Stimulated activated CD4-positive, alpha-beta T cell treated with anti-CD3 and anti-CD28 coated beads, Interleukin-15, amount 100 ng/mL, for 1 hour (primary cell): ENCODE data around the gene SYT6.

Experiments used
- DNase-seq, 2 donors: peaks; one replicate each; pipeline ENCODE4 v3.0.0-alpha.2; 2020; ENCODE audit warnings: low read depth in 1 of 2, low spot score in 1 of 2

The SYT6 gene

DNA sequence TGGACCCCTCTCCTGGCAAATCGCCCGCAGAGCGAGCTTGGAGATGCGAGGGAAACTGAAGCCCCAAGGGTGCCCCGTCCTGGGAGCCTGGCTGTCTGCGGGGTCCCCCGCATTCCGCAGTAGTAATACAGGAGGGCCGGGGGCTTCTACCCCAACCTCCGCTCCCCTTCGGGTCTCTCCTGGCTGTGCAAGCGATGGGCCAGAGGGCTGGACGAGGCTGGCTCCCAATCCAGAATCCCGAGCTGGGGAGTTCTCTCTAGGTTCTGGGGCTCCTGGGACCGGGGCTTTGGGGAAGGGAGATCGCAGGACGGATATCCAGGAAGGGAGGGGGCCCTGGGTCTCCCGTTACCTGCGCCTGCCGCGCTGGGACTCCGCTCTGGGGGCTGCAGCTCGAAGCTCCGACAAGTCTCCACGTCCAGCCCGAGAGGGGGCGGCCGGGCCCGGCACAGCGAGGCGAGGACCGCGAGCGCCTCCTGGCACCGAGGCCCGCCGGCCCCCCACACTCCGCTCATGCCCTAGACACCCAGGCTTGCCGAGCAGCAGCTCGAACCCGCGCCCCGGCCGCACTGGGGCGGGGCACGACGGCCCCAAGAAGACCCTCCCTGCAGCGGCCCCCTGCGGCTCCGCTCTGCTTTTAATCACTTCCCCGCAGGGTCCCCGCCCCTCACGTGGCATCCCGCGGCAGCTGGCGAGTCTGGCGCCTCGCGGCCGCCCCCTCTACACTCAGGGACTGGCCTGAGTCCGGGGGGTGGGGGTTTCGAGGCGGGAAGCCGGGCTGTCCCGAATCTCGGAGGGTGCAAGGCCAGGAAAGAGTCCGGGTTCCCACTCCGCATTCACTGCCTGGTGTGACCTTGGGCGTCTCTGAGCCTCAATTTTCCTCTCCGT, at the start of gene SYT6:
Gene SYT6, minus strand, starts transcription at position 609 of the 885 bp plus-strand sequence. Its CDS starts 97 bp downstream, at position 512.
- no peak for DNase-seq

GRCh38 chr1:114201486-114201885, 47.8 kb upstream of the SYT6 start:
- no peak for DNase-seq

DNA sequence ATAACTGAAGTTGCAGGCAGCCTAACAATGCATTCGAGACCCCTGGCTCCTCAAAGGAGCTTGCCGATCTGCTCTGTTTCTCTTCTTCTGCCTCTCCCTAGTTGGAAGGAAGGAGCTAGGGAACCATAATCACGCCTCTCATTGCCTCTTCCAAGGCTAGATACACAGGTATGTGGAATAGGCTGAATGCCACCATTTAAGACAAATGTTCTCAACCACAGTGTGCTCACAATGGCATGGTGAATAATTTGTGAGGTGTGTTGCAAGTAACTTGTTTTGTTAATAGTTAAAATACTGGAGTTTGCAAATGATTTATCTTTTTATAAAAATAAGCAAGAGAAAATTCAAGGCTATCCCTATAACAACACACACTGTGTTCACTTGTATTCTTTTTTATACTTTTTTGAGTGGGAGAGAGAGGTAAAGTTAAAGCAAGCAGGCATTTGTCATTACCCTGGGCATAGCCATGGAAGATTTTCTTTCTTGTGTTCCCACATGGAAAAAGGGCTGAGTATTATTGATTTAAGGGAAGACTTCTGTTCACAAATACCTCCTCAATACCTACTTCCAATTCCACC, 45.4 kb upstream of the SYT6 start:
- DNase-seq = no peak

DNA sequence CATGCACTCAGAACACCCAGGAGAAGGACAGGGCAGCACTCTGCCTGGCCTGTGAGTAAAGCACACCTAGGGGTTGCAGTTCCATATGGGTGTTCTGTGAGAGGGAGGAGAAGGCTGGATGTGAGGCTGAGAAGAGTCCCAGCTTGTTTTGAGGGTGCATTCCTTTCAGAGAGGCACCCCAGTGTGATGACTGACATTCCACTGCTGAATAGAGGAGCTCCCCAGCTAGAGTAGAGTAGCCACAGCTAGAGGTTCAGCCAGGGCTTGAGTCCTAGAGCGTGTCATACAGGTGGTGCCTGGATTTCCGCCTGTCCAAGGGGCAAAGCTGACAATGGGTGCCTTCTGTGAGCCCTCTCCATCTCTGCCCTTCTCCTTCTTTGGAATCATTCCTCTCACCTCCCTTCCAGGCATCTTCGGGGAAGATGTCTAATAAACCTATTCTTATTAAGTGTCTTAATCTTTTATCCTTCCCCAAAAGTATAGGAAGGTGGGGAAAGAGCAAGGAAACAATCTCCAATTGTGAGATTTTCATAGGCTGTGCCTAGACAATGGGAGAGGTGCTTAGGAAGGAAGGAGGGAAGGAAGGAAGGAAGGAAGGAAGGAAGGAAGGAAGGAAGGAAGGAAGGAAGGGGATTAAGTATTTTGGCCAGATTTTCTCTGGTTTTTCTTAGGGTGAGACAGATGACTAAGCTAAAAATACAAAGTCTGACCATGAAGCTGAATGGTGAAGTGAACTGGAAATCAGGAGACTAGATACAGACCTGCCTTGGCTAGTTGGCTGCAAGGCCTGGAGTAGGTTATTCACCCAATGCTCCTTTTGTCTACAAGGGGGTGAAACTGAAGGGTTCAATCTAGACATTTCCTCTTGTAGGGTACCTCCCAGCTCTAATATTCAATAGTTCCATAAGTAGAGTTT, 43.6 kb upstream of the SYT6 start:
- DNase-seq = no peak

DNA sequence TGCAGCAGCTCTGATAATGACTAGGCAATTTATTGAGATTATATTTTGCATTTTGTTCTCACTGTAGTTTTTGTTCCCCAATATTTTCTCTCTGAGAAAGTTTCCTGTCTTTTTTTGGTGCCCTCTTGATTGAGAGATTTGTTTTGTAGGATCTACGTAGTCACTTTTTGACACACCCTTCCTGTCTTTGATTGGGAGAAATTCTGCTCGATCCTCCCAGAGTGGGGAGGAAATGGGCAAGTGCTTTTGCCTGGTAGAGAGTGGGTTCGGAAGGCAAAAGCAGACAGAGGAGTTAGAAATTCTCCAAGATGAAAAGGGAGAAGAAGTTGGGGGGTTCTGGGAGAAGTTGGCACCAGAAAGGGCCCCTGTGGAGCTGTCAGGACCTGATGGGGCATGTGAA, 42.1 kb upstream of the SYT6 start:
- no peak for DNase-seq

DNA sequence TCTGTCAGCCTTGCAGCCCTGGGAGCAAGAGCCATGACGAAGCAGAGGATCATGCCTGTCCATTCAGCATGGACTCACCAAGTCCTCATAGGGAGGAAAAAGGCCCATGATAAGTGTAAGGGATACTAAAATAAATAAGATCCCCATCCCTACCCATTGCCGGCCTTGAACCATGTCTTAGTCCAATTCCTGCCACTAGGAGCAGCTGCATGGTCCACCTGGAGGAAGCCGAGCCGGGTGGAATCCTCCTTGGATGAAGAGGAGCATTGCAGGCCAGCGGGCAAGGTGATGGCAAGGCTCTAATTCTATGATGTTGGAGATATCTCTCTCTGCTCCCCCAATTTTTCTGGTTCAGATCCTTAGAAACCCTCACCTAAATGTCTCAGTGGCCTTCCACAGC, 38.7 kb upstream of the SYT6 start:
- DNase-seq = no peak

DNA sequence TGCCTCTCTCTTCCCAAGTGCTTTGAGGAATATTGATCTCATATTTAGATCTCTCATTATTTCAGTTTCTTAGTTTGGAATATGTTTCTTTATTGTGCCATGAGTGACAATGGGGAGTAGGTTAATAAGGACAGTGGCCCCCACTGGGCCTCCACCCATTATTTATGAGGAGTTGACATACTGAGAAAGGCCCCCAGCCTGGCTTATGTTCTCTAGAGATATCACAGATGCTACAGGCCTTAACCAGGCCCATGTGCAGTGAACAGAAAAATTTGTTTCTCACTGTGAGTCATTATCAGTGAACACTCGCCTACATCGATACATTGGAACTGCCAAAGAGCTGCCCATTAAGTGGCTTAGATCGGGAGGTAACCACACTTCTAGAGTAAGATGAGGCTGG, 35.7 kb upstream of the SYT6 start:
- DNase-seq = no peak

DNA sequence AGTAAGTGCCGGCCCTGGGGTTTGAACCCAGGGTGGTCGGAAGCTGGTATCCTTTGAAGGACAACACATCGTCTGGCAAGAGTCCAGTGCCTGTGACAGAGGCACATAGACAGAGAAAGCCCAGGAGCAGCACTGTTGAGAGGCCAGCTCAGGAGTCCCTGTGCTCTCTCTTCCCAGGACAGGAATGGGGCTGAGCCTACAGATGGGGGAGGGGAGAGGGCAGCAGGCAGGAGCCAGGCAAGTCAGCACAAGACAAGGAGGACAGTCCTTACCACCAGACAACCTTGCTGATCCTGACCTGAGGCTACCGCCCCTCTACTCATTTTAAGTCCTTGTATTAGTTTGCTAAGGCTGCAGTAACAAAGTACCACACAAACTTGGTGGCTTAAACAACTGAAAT, 27.7 kb upstream of the SYT6 start:
- no peak for DNase-seq

GRCh38 chr1:114180742-114181141, 27.1 kb upstream of the SYT6 start:
- DNase-seq = no peak

- DNase-seq = no peak
Measured at GRCh38 chr1:114178936-114179335, 25.3 kb upstream of the SYT6 start.

- DNase-seq = no peak
Measured at GRCh38 chr1:114177282-114177681, 23.6 kb upstream of the SYT6 start.

- no peak for DNase-seq
Measured at GRCh38 chr1:114176366-114176765, 22.7 kb upstream of the SYT6 start.

DNA sequence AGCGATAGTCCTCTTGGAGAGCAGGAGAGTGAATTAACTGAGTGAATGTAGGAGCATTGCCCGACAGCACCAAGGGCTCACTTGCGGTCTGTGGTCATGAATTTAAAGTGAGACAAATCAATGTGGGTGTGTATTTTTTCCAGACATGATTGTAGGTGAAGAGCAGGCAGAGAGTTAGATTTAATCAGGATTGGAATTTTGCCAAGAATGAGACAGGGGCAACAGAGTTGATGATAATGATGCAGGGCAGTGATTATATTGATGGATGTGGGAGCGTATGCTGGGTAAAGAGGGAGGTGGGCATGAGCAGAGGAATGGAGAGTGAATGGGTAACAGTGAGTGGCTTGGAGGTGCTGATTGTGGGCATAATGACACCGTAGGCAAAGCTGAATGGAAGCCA, 20.0 kb upstream of the SYT6 start:
- DNase-seq = no peak

DNA sequence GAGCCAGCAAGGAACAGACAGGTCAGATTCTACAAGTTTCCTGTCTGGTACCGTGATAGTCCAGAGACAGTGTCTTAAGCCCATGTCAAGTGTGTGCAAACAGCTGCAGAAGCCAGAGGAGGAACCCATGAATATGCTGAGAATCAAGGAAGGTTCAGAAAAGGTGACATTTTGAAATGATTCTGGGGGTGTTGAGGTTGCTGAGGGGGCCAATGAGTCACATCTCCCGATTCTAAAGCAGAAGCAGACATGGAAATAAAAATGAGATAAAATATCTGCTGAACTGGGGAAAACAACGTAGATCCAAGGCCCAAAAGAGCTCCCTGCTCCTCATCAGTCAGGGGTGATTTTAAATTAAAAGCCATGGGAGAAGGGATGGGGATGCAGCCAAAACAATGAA, 15.8 kb upstream of the SYT6 start:
- no peak for DNase-seq

DNA sequence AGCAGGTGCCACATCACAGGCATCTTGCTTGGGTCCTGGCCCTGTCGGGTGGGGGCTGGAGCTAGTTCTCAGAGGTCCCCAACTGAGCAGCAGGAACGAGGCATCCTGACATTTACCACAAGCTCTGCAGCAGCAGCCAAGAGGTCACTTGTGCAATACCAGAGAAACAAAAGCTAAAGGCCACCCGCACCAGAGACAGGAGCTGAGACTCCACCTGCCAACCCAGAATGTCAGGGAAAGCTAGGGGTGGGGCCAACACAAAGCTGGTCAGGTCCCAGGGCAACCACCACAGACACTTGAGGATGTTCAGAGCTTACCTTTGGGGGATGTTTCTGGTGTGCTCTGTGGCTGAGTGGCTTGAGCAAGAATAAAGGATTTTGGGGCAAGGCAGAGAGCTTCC, 13.6 kb upstream of the SYT6 start:
- DNase-seq = no peak

DNA sequence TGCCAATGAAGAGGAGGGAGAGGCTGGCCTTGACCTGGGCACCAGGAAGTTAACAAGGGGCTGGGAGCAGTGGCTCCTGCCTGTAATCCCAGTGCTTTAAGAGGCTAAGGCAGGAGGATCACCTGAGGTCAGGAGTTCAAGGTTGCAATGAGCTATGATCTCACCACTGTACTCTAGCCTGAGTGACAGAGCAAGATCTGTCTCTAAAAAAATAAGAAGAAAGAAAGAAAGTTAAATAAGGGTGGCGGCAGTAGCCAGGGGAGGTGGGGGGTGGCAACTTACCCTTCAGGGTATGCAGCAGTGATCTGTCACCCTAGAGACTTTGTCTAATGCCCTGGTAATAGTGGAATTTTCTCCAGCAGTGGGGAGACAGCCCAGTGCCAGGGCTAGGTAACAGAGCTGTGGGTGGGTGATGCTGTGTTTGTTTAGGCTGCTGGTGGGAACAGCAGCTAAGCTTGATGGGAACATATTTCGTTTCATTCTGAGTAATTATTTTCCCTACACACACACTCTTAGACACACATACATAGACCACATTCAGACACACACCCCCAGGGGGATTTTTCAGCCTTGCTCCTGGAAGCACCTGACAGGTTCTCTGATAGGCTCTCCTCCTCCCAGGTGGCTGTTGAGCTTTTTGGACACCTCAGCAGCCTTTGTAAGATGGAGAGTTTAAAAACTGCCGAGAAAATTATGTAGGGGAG, 11.3 kb upstream of the SYT6 start:
- no peak for DNase-seq

- DNase-seq = no peak
Measured at GRCh38 chr1:114159941-114160340, 6.3 kb upstream of the SYT6 start.

GRCh38 chr1:114157275-114157660, 3.6 kb upstream of the SYT6 start:
- no peak for DNase-seq

GRCh38 chr1:114156538-114157274, 3.0 kb upstream of the SYT6 start:
- DNase-seq = no peak

DNA sequence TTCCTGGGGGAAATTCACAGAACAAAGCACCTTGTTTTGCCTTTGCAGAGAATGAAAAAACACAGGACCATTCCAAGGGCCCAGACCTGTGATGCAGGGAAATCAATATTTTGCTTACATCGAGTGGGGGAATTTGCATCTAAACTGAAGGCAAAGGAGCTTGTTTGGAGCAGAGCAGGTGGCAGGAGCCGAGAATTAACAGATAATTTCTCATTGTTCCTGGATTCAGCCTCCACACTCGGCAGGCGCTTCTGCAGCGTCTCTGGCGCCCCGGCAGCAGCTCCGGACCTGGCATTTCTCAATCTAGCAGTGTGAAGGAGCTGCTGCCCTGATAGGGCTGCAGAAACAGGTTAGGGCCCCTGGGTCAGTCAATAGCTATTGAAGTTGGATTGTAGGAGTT, 2.0 kb upstream of the SYT6 start:
- DNase-seq = no peak

DNA sequence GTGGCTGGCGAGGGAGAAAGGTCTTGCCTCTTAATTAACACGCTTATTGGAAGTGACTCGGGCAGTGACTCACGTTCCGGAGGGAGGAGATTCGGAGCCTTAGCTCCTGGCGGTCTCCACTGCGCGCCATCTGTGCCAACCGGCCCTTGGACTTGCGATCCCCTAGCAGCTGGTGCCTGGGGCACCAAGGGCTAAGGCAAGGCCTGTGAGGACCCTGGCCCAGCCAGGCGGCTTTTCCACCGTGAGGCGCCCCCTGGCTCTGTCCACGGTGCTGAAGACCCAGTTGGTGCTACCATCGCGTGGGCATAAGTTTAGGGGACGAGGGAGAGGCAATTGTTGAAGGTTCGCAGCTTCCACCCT, 1.3 kb upstream of the SYT6 start:
- no peak for DNase-seq
